Right lobe of liver (tissue), 6 donors: ENCODE results near the gene LAPTM5. TPM values are rescaled to one million over a fixed set of nuclear protein-coding genes. Genes with fewer than 3 reads are reported as not detected.

Experiments used
- ATAC-seq, 4 donors: fragments of 200-7000 bp; cut with Tn5 transposase; one replicate each; pipeline ENCODE4 v1.9.1; 2020; ENCODE audit warnings: mild to moderate bottlenecking in 4 of 4, moderate library complexity in 4 of 4
- DNase-seq, 3 donors: peaks; one replicate each; pipeline ENCODE4 v3.0.0-alpha.2; 2020
- H3K27ac ChIP-seq, 3 donors: fragments of 200-600 bp; one replicate each; pipeline ENCODE4 v1.8.0; 2022
- H3K27me3 ChIP-seq, 2 donors: fragments of 200-600 bp; one replicate each; pipeline ENCODE4 v1.8.0; 2022
- H3K36me3 ChIP-seq, 4 donors: fragments of 200-600 bp; sonication (generic) in 1 of 4; one replicate each; pipeline versions ENCODE4 v1.5.1 to v1.8.0; 2017 to 2022; ENCODE audit warnings: control low read depth in 1 of 4
- H3K4me1 ChIP-seq, 4 donors: fragments of 200-600 bp; sonication (generic) in 1 of 4; one replicate each; pipeline versions ENCODE4 v1.5.1 to v1.8.0; 2017 to 2022; ENCODE audit warnings: control low read depth in 1 of 4
- H3K4me3 ChIP-seq, 3 donors: fragments of 200-600 bp; one replicate each; pipeline ENCODE4 v1.8.0; 2022
- H3K9me3 ChIP-seq, 4 donors: fragments of 200-600 bp; sonication (generic) in 1 of 4; one replicate each; pipeline versions ENCODE4 v1.5.1 to v1.8.0; 2017 to 2022; ENCODE audit warnings: control low read depth in 1 of 4
- POLR2A ChIP-seq: fragments of 450-650 bp; IDR thresholded peaks from one replicate; pipeline ENCODE4 v1.6.1; 2017; ENCODE audit warnings: antibody characterized with exemption, mild to moderate bottlenecking
- WGBS: methylation state at CpG from one replicate; pipeline ENCODE4 v1.1.6; 2018; ENCODE audit warnings: low coverage, low lambda C conversion rate; ENCODE audit not compliant: insufficient coverage; ENCODE audit errors: missing lambda C conversion rate; 5-methylcytosine and 5-hydroxymethylcytosine counted together
- intact Hi-C, 2 donors: fragments of 100-400 bp; cut with DNase I; formaldehyde crosslinking; loops; one replicate each; pipeline versions ENCODE4 v1.11.2 to v1.14.1; 2022
- total RNA-seq, 6 experiments: library from RNA; depleted of rRNA in 2 of 6; stranded (reverse); fragments of >200 nt in 2 of 6; fragmentation: NEBNext Ultra II Directional in 3 of 6; extraction: Animal tissue kit (Norgen Biotek cat#: 25700) in 3 of 6; gene quantifications; one replicate each; pipeline versions ENCODE4 v1.1.0 to v1.2.4, GENCODE V29; 2016 to 2023
- TF ChIP-seq, protein P1 (sequence below), 4 donors: fragments of 200-600 bp in 3 of 4; fragments of 450-650 bp in 1 of 4; IDR thresholded peaks; one replicate each; pipeline versions ENCODE4 v1.5.1 to v1.8.0; 2016 to 2022; ENCODE audit warnings: antibody characterized with exemption in 4 of 4, mild to moderate bottlenecking in 2 of 4
- donor health status: DM: no; HTN: yes; CAD: no.
- donor health status: DM: no; HTN: no; CAD: no.
- donor health status: DM: no; HTN: no; CAD: no.
- donor health status: DM: no; HTN: yes; CAD: no.
- donor health status: DM: no; HTN: yes; CAD: no.

Gene LAPTM5
- total RNA-seq, 6 experiments from 2014 or later = 21.2 to 81.0 (median 29.8) TPM

DNA sequence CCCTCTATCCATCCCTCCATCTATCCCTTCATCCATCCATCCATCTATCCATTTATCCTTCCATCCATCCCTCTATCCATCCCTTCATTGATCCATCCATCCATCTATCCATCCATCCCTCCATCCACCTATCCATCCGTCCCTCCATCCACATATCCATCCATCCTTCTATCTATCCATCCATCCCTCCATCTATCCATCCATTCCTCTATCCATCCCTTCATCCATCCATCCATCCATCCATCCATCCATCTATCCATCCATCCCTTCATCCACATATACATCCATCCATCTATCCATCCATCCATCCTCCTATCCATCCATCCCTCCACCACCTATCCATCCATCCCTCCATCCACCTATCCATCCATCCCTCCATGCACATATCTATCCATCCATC lies 57.8 kb downstream of the LAPTM5 start:
- DNase-seq (no peak), ATAC-seq (no peak)
- Histone ChIP-seq H3K4me1 (no peaks in the 10 kb centered on the region), H3K27ac (no peak overlapping the region), H3K36me3 (no peaks in the 10 kb centered on the region), H3K27me3 (no peaks in the 10 kb centered on the region), H3K9me3 (no peaks in the 10 kb centered on the region), H3K4me3 (no peak overlapping the region)
- no peak for TF ChIP-seq POLR2A
- TF ChIP-seq, protein P1, sequence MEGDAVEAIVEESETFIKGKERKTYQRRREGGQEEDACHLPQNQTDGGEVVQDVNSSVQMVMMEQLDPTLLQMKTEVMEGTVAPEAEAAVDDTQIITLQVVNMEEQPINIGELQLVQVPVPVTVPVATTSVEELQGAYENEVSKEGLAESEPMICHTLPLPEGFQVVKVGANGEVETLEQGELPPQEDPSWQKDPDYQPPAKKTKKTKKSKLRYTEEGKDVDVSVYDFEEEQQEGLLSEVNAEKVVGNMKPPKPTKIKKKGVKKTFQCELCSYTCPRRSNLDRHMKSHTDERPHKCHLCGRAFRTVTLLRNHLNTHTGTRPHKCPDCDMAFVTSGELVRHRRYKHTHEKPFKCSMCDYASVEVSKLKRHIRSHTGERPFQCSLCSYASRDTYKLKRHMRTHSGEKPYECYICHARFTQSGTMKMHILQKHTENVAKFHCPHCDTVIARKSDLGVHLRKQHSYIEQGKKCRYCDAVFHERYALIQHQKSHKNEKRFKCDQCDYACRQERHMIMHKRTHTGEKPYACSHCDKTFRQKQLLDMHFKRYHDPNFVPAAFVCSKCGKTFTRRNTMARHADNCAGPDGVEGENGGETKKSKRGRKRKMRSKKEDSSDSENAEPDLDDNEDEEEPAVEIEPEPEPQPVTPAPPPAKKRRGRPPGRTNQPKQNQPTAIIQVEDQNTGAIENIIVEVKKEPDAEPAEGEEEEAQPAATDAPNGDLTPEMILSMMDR (IDR thresholded peaks at IDR 0.05) = no peak
- 60% methylated on average over 1 of the region's 1 CpG for WGBS
- intact Hi-C loops = loop anchor here (10.0 kb wide), 3 partner anchors 895 to 1465 kb away; partner anchors contain the start of genes MECR (in 2 of the 2) and PTPRU (in 2 of the 2)

DNA sequence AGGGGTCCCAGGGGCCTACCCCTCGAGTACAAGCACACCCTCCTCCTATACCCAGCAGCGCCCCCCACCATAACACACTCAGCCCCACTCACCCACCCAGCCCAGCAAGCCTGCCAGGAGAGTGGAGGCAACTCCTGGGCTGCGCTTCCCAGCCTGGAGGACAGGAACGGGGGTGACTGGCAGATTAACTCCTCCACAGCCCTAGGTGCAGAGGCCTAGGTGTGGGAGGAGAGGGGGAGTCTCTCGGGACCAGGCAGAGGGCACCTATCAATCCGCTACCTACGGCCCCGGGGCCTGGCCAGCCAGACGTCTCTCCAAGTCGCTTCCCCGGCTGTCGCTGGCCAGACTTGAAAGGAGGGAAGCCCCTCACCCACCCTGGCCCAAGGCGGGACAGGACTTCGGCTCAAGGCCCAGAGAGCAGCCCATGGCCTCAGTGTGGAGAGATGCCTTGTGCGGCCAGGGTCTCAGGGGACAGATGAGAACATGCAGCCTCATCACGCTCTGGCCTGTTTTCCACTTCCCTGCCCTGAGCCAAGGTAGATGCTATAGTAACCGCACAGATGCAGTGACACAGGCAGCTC lies 59.1 kb downstream of the LAPTM5 start:
- DNase-seq (peak in 1 of 3 donors; percentile 52), ATAC-seq (no peak)
- no peak for TF ChIP-seq POLR2A
- TF ChIP-seq, protein P1 (IDR thresholded peaks at IDR 0.05) = no peak
- no peaks in the 10 kb centered on the region for H3K27me3 ChIP-seq
- H3K4me1 ChIP-seq = no peaks in the 10 kb centered on the region
- H3K9me3 ChIP-seq = no peaks in the 10 kb centered on the region
- H3K4me3 ChIP-seq = no peak overlapping the region
- no peaks in the 10 kb centered on the region for H3K36me3 ChIP-seq
- no CpG with 5 or more reads among the region's 17 CpGs for WGBS
- intact Hi-C loops = loop anchor here in 1 of 2 donors (10.0 kb wide), 1 partner anchor 894 kb away; no protein-coding TSS in a partner anchor
- H3K27ac ChIP-seq = no peak overlapping the region

DNA sequence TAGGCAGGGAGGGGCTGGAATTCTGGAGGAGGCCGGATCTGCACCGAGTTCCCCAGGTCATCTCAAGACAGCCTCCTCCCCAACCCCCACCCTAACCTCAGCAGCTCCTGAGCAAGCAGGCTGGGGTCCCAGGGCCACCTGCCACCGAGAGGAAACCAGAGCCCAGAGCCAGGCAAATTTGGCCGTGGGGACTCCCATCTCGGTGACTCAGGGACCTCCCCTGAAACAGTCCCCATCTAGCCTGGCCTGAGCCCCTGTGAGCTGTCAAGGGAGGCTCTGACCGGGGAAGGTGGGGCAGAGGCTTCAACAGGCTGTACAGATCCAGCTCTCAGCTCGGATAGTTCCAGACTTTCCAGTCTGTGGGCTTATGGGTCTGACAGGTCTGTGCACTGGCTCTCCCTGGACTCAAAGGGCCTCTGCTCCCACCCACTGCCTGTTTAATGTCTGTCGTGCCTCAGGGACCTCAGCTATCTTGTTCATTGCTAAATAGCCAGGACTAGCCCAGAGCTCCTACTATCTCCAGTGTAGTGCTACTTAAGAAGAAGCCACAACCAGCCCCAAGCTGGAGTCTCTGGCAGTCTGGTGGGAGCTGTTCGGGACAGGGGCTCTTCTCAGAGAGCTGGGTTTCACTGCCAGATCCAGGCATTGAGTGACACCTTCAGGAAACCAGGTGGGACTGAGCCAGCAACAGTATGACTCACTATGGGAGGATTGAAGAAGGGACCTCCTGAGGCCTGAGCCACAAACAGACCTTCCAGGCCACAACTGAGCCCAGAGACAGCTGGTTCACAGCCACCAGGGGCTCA lies 59.8 kb downstream of the LAPTM5 start:
- no peaks in the 10 kb centered on the region for H3K36me3 ChIP-seq
- WGBS = 68% methylated on average over 5 of the region's 9 CpGs
- no peaks in the 10 kb centered on the region for H3K9me3 ChIP-seq
- H3K27me3 ChIP-seq = no peaks in the 10 kb centered on the region
- TF ChIP-seq, protein P1 (IDR thresholded peaks at IDR 0.05) = no peak
- TF ChIP-seq POLR2A = no peak
- intact Hi-C loops = loop anchor here in 1 of 2 donors (10.0 kb wide), 1 partner anchor 893 kb away; no protein-coding TSS in a partner anchor
- ATAC-seq (no peak), DNase-seq (peak in 1 of 3 donors; percentile 11)
- H3K4me1 ChIP-seq = no peaks in the 10 kb centered on the region
- no peak overlapping the region for H3K27ac ChIP-seq
- no peak overlapping the region for H3K4me3 ChIP-seq

DNA sequence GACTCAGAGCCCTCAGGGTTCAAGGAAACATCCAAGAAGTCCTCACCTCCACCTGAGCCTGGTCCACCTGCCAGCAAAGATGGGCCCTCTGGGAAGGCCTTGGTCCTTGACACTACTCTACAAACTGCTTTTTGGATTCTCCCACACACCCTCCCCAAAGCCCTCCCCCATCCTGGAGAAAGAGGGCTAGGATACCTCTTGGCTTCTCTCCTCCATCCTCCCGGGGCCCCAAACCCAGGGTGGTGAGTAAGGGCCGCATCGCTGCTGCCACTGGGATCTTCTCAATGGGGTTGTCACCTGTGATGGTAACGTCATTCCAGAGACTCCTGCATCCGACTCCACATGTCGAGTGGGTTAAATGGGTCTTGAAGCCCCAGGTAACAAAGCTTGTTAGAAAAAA lies 60.7 kb downstream of the LAPTM5 start:
- Histone ChIP-seq H3K4me1 (no peaks in the 10 kb centered on the region), H3K4me3 (no peak overlapping the region), H3K27me3 (no peaks in the 10 kb centered on the region), H3K36me3 (no peaks in the 10 kb centered on the region), H3K27ac (no peak overlapping the region), H3K9me3 (no peaks in the 10 kb centered on the region)
- peak in 1 of 3 donors; percentile 31 for DNase-seq
- ATAC-seq = no peak
- intact Hi-C loops = loop anchor here in 1 of 2 donors (10.0 kb wide), 1 partner anchor 892 kb away; no protein-coding TSS in a partner anchor
- TF ChIP-seq, protein P1 (IDR thresholded peaks at IDR 0.05) = no peak
- no peak for TF ChIP-seq POLR2A
- WGBS = 83% methylated on average over 2 of the region's 6 CpGs
